Measurements from ENCODE around the gene DZIP1L. TPM values are rescaled to one million over a fixed set of nuclear protein-coding genes. Genes with fewer than 3 reads are reported as not detected.

Gene DZIP1L
- total RNA-seq, 1 experiment from 2014 or later: 2.4 TPM

DNA sequence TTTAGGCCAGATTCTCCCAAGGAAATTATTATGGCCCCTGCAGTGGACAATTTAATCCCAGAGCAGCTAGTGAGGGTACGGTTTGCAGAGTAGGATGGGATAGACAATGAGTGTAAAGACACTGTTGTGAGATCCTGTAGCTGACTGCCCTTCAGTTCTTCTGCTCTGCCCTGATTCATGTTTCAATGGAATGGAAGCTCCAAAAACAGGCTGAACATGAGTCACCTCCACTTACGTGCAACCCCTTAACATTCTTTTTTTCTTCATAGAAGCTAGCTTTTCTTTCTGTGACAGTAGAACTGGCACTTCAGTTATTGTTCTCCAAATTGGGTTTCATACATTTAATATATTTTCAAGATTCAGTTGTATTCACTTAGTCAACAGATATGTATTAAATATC lies 73.4 kb downstream of the DZIP1L start:
- Histone ChIP-seq H3K27me3 (replicated peaks; ENCODE audit: control insufficient read depth, insufficient read depth, low read length) (no peaks in the 10 kb centered on the region), H3K4me1 (no peaks in the 10 kb centered on the region), H3K36me3 (ENCODE audit: control insufficient read depth, insufficient read depth, low read length) (no peaks in the 10 kb centered on the region), H3K9me3 (no peaks in the 10 kb centered on the region), H3K4me3 (ENCODE audit: low read depth, low read length) (no peak overlapping the region)
- no peak overlapping the region for H3K4me3 Mint-ChIP-seq (ENCODE audit: unreplicated experiment)
- DNase-seq: no peak
- TF ChIP-seq, protein P1, sequence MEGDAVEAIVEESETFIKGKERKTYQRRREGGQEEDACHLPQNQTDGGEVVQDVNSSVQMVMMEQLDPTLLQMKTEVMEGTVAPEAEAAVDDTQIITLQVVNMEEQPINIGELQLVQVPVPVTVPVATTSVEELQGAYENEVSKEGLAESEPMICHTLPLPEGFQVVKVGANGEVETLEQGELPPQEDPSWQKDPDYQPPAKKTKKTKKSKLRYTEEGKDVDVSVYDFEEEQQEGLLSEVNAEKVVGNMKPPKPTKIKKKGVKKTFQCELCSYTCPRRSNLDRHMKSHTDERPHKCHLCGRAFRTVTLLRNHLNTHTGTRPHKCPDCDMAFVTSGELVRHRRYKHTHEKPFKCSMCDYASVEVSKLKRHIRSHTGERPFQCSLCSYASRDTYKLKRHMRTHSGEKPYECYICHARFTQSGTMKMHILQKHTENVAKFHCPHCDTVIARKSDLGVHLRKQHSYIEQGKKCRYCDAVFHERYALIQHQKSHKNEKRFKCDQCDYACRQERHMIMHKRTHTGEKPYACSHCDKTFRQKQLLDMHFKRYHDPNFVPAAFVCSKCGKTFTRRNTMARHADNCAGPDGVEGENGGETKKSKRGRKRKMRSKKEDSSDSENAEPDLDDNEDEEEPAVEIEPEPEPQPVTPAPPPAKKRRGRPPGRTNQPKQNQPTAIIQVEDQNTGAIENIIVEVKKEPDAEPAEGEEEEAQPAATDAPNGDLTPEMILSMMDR (IDR thresholded peaks at IDR 0.05; ENCODE audit: insufficient read depth in 1 of 2, low read depth in 1 of 2, low read length in 1 of 2, severe bottlenecking in 1 of 2, unreplicated experiment in 1 of 2): no peak
- no peaks in the 10 kb centered on the region for H3K9me3 Mint-ChIP-seq (ENCODE audit: unreplicated experiment)
- H3K4me1 Mint-ChIP-seq (ENCODE audit: low read depth, unreplicated experiment): no peaks in the 10 kb centered on the region
- intact Hi-C loops (cut with micrococcal nuclease; ENCODE audit: unreplicated experiment): no loop called here
- H3K27ac Mint-ChIP-seq (ENCODE audit: unreplicated experiment): no peak overlapping the region
- peaks cover 5% of the 10 kb centered on the region for H3K27me3 Mint-ChIP-seq (ENCODE audit: insufficient read depth, unreplicated experiment)
- no TSS peak for BruUV-seq (replicated peaks)
- CTCF ChIA-PET: no interaction called here
- POLR2A ChIA-PET: no interaction called here
- no peaks in the 10 kb centered on the region for H3K36me3 Mint-ChIP-seq (ENCODE audit: insufficient read depth, unreplicated experiment)

DNA sequence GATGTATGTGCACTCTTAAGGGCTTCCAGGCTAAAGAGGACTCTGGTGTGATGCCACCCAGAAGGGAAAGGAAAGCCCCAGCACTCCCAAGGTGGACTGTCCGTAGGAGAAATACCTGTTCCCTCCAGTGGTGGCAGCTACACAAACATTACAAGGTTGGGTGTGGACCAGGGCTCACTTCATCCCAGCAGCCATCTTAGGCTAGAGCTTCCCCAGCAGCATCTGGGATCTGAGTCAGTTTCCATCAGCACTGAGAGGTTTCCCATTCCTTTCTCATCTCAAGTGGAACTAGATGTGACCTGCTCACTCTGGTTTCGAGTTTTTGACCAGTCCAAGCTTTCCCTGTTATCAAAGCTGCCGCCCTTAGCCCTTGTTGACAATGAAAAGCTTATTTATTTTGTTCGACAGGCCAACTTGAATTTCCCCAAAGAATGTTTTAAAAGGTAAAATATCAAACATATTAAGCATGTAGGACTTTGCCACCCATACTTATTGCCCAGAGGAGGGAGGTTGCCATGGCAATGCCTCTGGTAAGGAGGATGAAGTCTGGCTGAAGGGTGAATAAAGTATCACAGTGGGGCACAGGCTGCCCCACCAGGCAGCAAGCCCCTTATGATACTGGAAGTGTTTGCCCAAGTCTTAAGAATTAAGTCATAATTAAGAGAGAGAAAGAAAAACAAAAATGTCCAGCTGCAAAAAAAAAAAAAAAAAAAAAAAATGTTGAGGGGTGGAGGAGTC lies 76.5 kb downstream of the DZIP1L start:
- no peak for DNase-seq
- CTCF ChIA-PET: interaction anchor here (0.6 to 1.3 kb wide), 2 partner anchors 68 to 270 kb away, joined by 3 to 4 read pairs; no protein-coding TSS in a partner anchor
- no peak overlapping the region for H3K4me3 ChIP-seq (ENCODE audit: low read depth, low read length)
- H3K36me3 Mint-ChIP-seq (ENCODE audit: insufficient read depth, unreplicated experiment): no peaks in the 10 kb centered on the region
- H3K9me3 Mint-ChIP-seq (ENCODE audit: unreplicated experiment): no peaks in the 10 kb centered on the region
- H3K27me3 ChIP-seq (replicated peaks; ENCODE audit: control insufficient read depth, insufficient read depth, low read length): no peaks in the 10 kb centered on the region
- BruUV-seq (replicated peaks): no TSS peak
- TF ChIP-seq, protein P1 (IDR thresholded peaks at IDR 0.05; ENCODE audit: insufficient read depth in 1 of 2, low read depth in 1 of 2, low read length in 1 of 2, severe bottlenecking in 1 of 2, unreplicated experiment in 1 of 2): no peak
- intact Hi-C loops (cut with micrococcal nuclease; ENCODE audit: unreplicated experiment): loop anchor here (5.0 kb wide), 1 partner anchor 52 kb away; no protein-coding TSS in a partner anchor
- H3K36me3 ChIP-seq (ENCODE audit: control insufficient read depth, insufficient read depth, low read length): no peaks in the 10 kb centered on the region
- no peaks in the 10 kb centered on the region for H3K4me1 Mint-ChIP-seq (ENCODE audit: low read depth, unreplicated experiment)
- POLR2A ChIA-PET: no interaction called here
- H3K9me3 ChIP-seq: no peaks in the 10 kb centered on the region
- H3K27ac Mint-ChIP-seq (ENCODE audit: unreplicated experiment): no peak overlapping the region
- H3K4me1 ChIP-seq: no peaks in the 10 kb centered on the region
- H3K4me3 Mint-ChIP-seq (ENCODE audit: unreplicated experiment): no peak overlapping the region
- peaks cover 7% of the 10 kb centered on the region for H3K27me3 Mint-ChIP-seq (ENCODE audit: insufficient read depth, unreplicated experiment)

DNA sequence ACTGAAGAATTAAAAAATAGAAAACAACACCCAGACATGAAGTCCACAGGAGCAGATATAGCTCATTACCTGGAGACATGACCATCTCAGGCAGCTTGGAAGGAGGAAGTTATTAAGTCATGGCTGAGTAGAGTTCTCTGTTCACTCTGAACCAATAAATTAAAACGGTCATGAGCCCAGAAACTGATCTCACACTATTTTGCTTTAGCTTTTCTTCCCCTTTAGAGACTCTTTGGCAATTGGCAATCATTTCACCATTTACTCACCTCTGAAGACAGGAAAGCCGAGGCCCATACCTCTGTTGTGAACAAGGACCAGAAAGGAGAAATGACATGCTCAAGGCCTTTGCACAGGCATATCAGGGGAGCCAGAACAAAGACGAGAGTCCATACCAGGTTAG lies 78.8 kb downstream of the DZIP1L start:
- H3K27me3 Mint-ChIP-seq (ENCODE audit: insufficient read depth, unreplicated experiment): peaks cover 7% of the 10 kb centered on the region

More for the DNA sequence above, 78.8 kb downstream of the DZIP1L start:
- no peaks in the 10 kb centered on the region for H3K4me1 Mint-ChIP-seq (ENCODE audit: low read depth, unreplicated experiment)
- DNase-seq: no peak
- intact Hi-C loops (cut with micrococcal nuclease; ENCODE audit: unreplicated experiment): loop anchor here (5.0 kb wide), 1 partner anchor 49 kb away; no protein-coding TSS in a partner anchor
- TF ChIP-seq, protein P1 (IDR thresholded peaks at IDR 0.05; ENCODE audit: insufficient read depth in 1 of 2, low read depth in 1 of 2, low read length in 1 of 2, severe bottlenecking in 1 of 2, unreplicated experiment in 1 of 2): no peak
- Histone ChIP-seq H3K4me3 (ENCODE audit: low read depth, low read length) (no peak overlapping the region), H3K4me1 (no peaks in the 10 kb centered on the region), H3K9me3 (no peaks in the 10 kb centered on the region), H3K36me3 (ENCODE audit: control insufficient read depth, insufficient read depth, low read length) (no peaks in the 10 kb centered on the region), H3K27me3 (replicated peaks; ENCODE audit: control insufficient read depth, insufficient read depth, low read length) (no peaks in the 10 kb centered on the region)
- POLR2A ChIA-PET: no interaction called here
- CTCF ChIA-PET: no interaction called here
- no peaks in the 10 kb centered on the region for H3K9me3 Mint-ChIP-seq (ENCODE audit: unreplicated experiment)
- no peak overlapping the region for H3K4me3 Mint-ChIP-seq (ENCODE audit: unreplicated experiment)
- no TSS peak for BruUV-seq (replicated peaks)
- no peaks in the 10 kb centered on the region for H3K36me3 Mint-ChIP-seq (ENCODE audit: insufficient read depth, unreplicated experiment)
- H3K27ac Mint-ChIP-seq (ENCODE audit: unreplicated experiment): no peak overlapping the region

Measured in Caco-2 (cell line).